Activated T-helper 1 cell treated with anti-CD3 and anti-CD28 coated beads, Interleukin-12 subunit alpha, Interleukin-12 subunit beta, Interleukin-2, Interleukin-4 antibody, amounts not matched to agents 30 ng/mL and 10 ng/mL and 1 ng/mL, durations not matched to agents 14 hours and 24 hours and 36 hours (primary cell): Measurements from ENCODE around the gene ASAP2. TPM values are rescaled to one million over a fixed set of nuclear protein-coding genes. Genes with fewer than 3 reads are reported as not detected.

Source experiments
- DNase-seq: peaks from one replicate; pipeline ENCODE4 v3.0.0; 2021; ENCODE audit warnings: low spot score
- H3K27ac Mint-ChIP-seq: one replicate; pipeline ENCODE4 v1.8.0; 2021; ENCODE audit warnings: mild to moderate bottlenecking, mixed read lengths
- H3K27me3 Mint-ChIP-seq: one replicate; pipeline ENCODE4 v1.8.0; 2022; ENCODE audit warnings: mild to moderate bottlenecking, moderate library complexity, mixed read lengths; ENCODE audit not compliant: insufficient read depth
- H3K36me3 Mint-ChIP-seq: one replicate; pipeline ENCODE4 v1.8.0; 2021; ENCODE audit warnings: low read depth, mixed read lengths
- H3K4me1 Mint-ChIP-seq: one replicate; pipeline ENCODE4 v1.8.0; 2021; ENCODE audit warnings: low read depth, mixed read lengths
- H3K4me3 Mint-ChIP-seq: one replicate; pipeline ENCODE4 v1.8.0; 2021; ENCODE audit warnings: mild to moderate bottlenecking, moderate library complexity, mixed read lengths
- H3K9me3 Mint-ChIP-seq: one replicate; pipeline ENCODE4 v1.8.0; 2021; ENCODE audit warnings: mixed read lengths
- intact Hi-C: fragments of 100-400 bp; cut with micrococcal nuclease; formaldehyde crosslinking; loops from one replicate; pipeline ENCODE4 v1.15.1; 2024
- total RNA-seq: library from RNA; stranded (reverse); gene quantifications from 2 replicates; pipeline ENCODE4 v1.2.3, GENCODE V29; 2022

Gene ASAP2
- total RNA-seq, 1 donor from 2014 or later: 0.34 TPM

DNA sequence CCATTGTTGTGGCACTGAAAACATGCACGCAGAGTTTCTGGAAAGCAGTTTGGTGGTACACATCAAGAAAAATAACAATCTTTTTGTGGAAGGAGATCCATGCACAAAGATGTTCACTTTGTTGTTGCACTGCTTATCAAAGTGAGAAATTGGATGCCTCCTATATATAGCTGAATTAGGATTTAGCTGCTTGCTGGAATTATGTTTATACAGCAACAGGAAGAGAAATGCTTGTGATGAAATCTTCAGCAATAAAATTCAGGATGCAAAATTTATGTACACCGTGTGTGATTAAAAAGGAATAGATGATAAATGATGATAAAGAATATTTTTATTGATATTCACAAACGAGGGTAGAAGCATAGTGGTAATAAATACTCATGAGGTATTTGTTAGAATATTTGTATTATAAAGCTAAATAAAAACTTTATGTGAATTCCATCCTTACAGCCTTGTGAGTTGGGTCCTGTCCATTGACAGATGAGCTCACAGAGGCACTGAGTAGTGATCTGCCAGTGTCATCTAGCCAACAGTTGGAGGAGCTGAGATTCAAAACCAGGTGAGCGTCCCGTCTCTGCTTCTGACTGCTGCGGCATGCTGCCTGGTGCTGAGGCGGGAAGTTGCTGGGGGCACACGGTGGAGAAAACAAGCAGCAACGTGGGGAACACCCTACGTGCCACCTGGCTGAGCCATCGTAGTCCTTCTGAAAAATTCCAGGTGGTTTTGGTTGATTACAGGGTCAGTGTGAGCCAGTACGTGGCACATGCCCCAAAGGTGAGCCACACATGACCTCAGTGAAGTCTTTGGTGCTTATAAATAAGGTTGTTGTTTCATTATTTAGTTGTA is 80.2 kb downstream of the ASAP2 start:
- no peak overlapping the region for H3K27ac Mint-ChIP-seq
- DNase-seq: no peak
- intact Hi-C loops: no loop called here

DNA sequence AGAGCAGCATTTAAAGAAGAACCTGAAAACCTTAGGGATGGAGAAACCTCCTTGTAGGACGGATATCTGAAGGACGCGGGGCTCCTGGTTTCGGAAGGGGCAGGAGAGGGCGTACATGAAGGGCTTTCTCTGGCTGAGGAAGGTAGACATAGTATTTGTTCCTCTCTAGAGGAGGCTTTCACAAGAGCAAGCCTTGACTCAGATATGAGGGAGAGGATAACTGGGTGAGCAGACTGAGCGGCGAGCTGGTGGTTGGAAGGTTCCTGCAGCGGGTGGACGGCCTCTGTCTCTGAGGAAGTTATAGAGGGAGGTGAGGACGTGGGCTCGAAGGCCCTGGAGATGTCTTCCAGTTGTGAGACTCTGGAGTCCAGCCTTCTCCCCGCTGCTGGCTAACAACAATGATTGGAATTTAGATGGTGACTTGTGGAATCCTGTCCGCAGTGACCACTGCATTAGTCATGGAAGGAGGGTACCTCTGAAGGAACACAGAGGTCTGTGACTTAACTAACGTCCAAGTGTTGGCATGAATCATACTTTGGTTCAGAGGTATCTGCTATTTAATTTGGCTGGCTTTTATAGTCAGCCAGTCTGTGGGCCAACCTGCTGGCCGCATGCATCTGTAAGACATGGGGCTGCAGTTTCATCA is 80.9 kb downstream of the ASAP2 start:
- H3K27ac Mint-ChIP-seq: no peak overlapping the region
- H3K4me3 Mint-ChIP-seq: no peak overlapping the region
- peaks cover 12% of the 10 kb centered on the region for H3K27me3 Mint-ChIP-seq
- no peaks in the 10 kb centered on the region for H3K9me3 Mint-ChIP-seq
- no peak for DNase-seq
- H3K4me1 Mint-ChIP-seq: no peaks in the 10 kb centered on the region
- no peaks in the 10 kb centered on the region for H3K36me3 Mint-ChIP-seq
- intact Hi-C loops: no loop called here

More for the DNA sequence above, 80.2 kb downstream of the ASAP2 start:
- no peak overlapping the region for H3K4me3 Mint-ChIP-seq
- H3K9me3 Mint-ChIP-seq: no peaks in the 10 kb centered on the region
- H3K4me1 Mint-ChIP-seq: no peaks in the 10 kb centered on the region
- H3K36me3 Mint-ChIP-seq: no peaks in the 10 kb centered on the region
- H3K27me3 Mint-ChIP-seq: peaks cover 10% of the 10 kb centered on the region

DNA sequence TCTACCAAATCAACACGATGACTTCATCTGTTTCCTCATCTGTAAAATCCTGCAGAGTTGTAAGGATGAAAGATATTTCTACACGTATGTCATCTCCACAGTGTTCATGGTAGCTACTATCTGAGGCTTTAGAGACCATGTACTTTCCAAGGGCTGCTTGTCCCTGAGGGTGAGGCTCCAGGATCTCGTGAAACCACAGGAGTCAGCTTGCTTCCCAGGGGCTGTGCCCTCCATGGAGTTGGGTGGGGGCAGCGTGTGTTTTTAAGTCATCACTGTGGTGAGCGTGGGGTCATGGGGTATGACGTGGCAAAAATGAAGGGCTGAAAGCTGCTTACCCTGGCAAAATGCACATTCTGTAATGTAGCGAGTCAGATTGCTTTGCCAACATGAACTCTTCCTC is 81.6 kb downstream of the ASAP2 start:
- H3K9me3 Mint-ChIP-seq: no peaks in the 10 kb centered on the region
- intact Hi-C loops: no loop called here
- no peaks in the 10 kb centered on the region for H3K36me3 Mint-ChIP-seq
- peaks cover 12% of the 10 kb centered on the region for H3K27me3 Mint-ChIP-seq
- no peak for DNase-seq
- no peaks in the 10 kb centered on the region for H3K4me1 Mint-ChIP-seq
- H3K27ac Mint-ChIP-seq: no peak overlapping the region
- no peak overlapping the region for H3K4me3 Mint-ChIP-seq

DNA sequence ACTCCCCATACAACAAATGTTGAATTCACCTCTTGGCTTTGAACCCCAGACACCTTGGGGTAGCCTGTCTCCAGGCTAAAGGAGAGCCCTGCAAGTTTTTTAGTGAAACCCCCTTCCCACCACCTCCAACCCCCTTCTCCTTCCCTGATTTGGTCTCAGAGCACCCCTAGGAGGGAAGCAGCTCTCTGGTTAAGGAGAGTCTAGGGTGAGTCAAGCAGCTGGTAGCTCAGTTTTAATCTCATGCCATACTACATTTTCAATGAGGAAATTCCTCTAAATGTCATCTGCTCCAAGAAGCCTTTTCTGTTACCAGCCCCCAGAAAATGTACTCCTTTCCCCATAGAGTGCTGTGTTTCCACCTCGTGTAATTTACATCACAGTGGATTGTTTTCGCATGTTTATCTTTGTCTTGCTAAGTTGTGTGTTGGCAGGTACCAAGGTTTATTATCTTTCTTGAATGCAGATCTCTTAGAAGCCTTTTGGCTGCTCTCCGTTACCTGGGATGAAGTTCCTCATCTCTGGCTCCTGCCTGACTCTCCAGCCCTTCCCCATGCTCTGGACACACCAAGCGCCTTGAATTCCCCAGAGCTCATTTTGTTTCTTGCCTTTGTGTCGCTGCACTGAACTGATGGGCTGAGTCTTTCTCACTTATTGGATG is 82.2 kb downstream of the ASAP2 start:
- peaks cover 14% of the 10 kb centered on the region for H3K27me3 Mint-ChIP-seq
- no peak overlapping the region for H3K4me3 Mint-ChIP-seq
- H3K36me3 Mint-ChIP-seq: no peaks in the 10 kb centered on the region
- DNase-seq: no peak
- H3K4me1 Mint-ChIP-seq: no peaks in the 10 kb centered on the region
- intact Hi-C loops: no loop called here
- no peaks in the 10 kb centered on the region for H3K9me3 Mint-ChIP-seq
- no peak overlapping the region for H3K27ac Mint-ChIP-seq

DNA sequence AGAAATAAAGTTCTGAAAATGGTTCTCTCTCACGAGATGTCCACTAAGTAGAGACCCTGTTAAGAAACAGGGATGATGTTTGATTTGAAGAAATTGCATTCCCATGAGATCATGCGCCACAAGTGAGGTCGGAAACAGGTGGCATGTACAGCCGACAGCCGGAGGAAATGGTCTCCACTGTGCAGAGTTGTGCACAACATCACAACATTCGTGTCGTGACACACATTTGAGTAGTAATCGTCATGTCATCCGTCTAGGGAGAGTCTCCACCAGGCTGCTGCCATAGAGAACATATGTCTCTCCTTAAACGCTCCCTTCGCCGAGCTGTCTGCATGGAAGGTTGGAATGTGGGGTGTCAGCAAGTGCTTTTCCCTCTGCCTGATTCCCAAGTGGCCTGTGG is 84.7 kb downstream of the ASAP2 start:
- Mint-ChIP-seq H3K36me3 (no peaks in the 10 kb centered on the region), H3K4me1 (no peaks in the 10 kb centered on the region), H3K27ac (no peak overlapping the region), H3K27me3 (peaks cover 14% of the 10 kb centered on the region), H3K4me3 (no peak overlapping the region), H3K9me3 (no peaks in the 10 kb centered on the region)
- intact Hi-C loops: no loop called here
- DNase-seq: no peak

DNA sequence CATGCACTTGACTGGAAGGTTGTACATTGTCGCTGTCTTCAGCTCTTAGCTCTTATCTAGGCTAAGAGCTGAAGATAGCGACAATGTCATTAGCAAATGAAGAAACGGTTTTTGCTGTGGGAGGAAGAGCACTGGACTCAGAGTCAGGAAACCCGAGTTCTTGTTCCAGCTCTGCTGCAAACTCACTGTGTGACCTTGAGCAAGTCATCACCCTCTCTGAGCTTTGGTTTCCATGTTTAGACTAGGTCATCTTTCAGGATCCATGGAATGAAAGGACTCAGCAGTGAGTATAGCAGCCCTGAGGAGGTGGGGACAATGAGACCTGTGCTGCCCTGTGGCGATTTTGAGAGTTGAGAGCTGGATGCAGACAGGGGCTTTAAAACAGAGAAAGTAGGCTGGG is 85.3 kb downstream of the ASAP2 start:
- no peak for DNase-seq
- Mint-ChIP-seq H3K27ac (no peak overlapping the region), H3K4me1 (no peaks in the 10 kb centered on the region), H3K36me3 (no peaks in the 10 kb centered on the region), H3K4me3 (no peak overlapping the region), H3K9me3 (no peaks in the 10 kb centered on the region), H3K27me3 (peaks cover 14% of the 10 kb centered on the region)
- intact Hi-C loops: no loop called here

DNA sequence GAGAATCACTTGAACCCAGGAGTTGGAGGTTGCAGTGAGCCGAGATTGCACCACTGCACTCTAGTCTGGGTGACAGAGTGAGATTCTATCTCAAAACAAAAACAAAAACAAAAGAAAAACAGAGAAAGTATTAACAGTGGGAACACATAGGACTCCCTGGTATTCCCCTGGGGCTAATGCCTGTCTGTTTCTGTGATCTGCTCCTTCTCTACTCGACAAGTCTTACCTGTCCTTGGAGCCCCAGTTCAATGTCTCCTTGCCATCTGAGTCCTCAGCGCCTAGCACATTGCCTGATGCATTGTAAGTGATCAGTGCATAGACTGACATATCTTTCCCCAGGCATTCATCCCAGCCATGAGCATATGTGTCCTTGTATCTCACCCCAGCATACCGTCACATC is 85.8 kb downstream of the ASAP2 start:
- Mint-ChIP-seq H3K36me3 (no peaks in the 10 kb centered on the region), H3K9me3 (no peaks in the 10 kb centered on the region), H3K27ac (no peak overlapping the region), H3K4me1 (no peaks in the 10 kb centered on the region), H3K27me3 (peaks cover 14% of the 10 kb centered on the region), H3K4me3 (no peak overlapping the region)
- DNase-seq: no peak
- intact Hi-C loops: no loop called here

DNA sequence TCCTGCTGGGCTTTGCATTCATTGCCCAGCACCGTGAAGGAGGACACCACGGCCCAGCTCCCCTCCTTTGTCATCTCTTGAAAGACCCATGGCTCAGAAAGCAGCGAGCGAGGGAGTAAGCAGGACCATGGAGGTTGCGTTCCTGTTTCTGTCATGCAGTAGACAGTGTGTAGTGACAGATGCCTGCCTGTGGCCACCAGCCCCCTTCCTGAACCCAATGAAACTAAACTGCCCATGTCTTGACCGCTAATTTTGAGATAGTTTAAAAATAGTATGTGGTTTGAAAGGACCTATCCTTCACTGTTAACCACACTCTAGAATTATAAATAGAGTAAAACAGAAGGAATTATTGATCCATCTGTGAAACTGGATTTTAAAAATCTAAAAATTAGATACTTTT is 88.2 kb downstream of the ASAP2 start:
- Mint-ChIP-seq H3K4me3 (no peak overlapping the region), H3K9me3 (no peaks in the 10 kb centered on the region), H3K27me3 (peaks cover 7% of the 10 kb centered on the region), H3K4me1 (no peaks in the 10 kb centered on the region), H3K27ac (no peak overlapping the region), H3K36me3 (no peaks in the 10 kb centered on the region)
- intact Hi-C loops: no loop called here
- no peak for DNase-seq

DNA sequence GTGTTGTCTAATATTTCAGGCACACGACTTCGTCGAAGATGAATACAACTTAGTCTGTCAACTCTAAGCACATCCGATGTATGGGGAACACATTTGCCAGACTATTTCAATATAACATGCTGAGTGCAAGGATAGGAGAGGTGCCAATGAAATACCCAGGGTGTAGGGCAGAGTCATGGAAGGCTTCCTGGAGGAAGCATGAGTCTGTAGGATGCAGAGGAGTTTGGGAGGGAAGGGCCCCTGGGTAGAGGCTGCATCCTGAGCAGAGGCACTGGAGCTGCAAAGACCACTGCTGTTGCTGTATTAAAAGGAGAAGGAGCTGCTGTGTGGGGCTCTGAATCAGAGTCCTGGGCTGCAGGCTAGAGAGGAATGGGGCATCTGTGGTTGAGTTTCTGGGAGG is 89.9 kb downstream of the ASAP2 start:
- H3K27me3 Mint-ChIP-seq: peaks cover 6% of the 10 kb centered on the region
- no peaks in the 10 kb centered on the region for H3K4me1 Mint-ChIP-seq
- H3K27ac Mint-ChIP-seq: no peak overlapping the region
- H3K36me3 Mint-ChIP-seq: no peaks in the 10 kb centered on the region
- H3K9me3 Mint-ChIP-seq: no peaks in the 10 kb centered on the region
- H3K4me3 Mint-ChIP-seq: no peak overlapping the region
- no peak for DNase-seq
- intact Hi-C loops: no loop called here

DNA sequence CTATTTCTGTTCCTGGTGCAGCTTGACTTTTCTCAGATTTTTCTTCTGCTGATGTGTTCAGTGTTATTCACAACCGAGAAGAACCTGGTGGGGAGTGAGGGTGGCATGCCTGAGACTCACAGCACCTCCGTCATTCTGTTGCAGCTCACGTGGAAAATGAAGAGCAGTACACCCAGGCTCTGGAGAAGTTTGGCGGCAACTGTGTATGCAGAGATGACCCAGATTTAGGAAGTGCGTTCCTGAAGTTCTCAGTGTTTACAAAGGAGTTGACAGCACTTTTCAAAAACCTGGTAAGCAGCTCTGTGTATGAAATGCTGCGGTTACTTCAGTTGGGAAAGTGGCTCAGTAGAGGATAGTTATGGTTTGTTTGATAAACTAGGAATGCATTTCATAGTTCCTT is 90.5 kb downstream of the ASAP2 start:
- intact Hi-C loops: no loop called here
- H3K36me3 Mint-ChIP-seq: no peaks in the 10 kb centered on the region
- peaks cover 2% of the 10 kb centered on the region for H3K27me3 Mint-ChIP-seq
- no peaks in the 10 kb centered on the region for H3K4me1 Mint-ChIP-seq
- H3K4me3 Mint-ChIP-seq: no peak overlapping the region
- no peak for DNase-seq
- H3K27ac Mint-ChIP-seq: no peak overlapping the region
- H3K9me3 Mint-ChIP-seq: no peaks in the 10 kb centered on the region

DNA sequence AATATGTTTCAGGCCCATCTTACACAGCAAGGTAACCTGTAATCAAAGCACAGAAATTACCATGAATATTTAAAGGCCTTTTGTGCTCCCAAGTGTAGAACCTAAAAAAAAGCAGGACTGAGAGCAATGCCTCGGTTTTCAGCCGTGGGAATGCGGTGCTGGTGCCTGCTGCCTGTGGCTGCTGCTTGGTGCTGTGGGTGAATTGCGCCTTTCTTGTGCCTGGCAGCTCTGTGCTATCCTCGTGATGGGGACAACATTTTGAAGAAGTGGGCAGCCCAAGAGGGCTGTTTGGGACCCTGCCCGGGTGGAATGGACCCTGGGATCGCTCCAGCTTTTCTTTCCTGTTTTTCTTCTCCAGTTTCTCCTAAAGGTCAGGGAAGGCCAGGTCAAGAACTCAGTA is 91.2 kb downstream of the ASAP2 start:
- no peaks in the 10 kb centered on the region for H3K4me1 Mint-ChIP-seq
- H3K4me3 Mint-ChIP-seq: no peak overlapping the region
- no peaks in the 10 kb centered on the region for H3K36me3 Mint-ChIP-seq
- intact Hi-C loops: no loop called here
- H3K27me3 Mint-ChIP-seq: peaks cover 2% of the 10 kb centered on the region
- no peak for DNase-seq
- no peaks in the 10 kb centered on the region for H3K9me3 Mint-ChIP-seq
- no peak overlapping the region for H3K27ac Mint-ChIP-seq

DNA sequence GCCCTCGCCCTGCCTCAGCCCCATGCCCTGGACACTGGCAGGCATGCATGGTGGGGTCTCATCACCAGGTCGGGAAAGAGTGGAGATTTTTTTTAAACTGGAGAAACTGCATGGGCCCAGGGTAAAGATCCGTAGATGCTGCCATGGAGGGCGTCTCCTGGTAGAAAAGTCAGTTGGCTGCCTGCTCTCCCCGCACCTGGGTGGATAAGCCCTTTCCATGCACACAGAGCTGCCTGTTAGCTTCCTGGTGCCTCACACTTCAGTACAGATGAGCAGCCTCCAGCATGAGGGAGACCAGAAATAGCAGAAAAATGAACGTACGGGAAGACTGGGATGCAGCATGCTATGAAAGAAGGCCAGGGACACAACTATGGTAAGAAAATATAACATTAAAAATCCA is 92.0 kb downstream of the ASAP2 start:
- no peaks in the 10 kb centered on the region for H3K36me3 Mint-ChIP-seq
- H3K27me3 Mint-ChIP-seq: peaks cover under 1% of the 10 kb centered on the region
- H3K4me1 Mint-ChIP-seq: no peaks in the 10 kb centered on the region
- H3K27ac Mint-ChIP-seq: no peak overlapping the region
- H3K9me3 Mint-ChIP-seq: no peaks in the 10 kb centered on the region
- DNase-seq: no peak
- intact Hi-C loops: no loop called here
- H3K4me3 Mint-ChIP-seq: no peak overlapping the region
